IPS-18c (cell line): ENCODE measurements around the gene ZBTB49.

Experiments used
- H3K4me3 ChIP-seq: 2 replicates; pipeline ENCODE4 v1.7.0; 2013; ENCODE audit warnings: low read depth, mild to moderate bottlenecking, low read length, moderate library complexity; ENCODE audit not compliant: insufficient read depth
- H3K9me3 ChIP-seq: one replicate; pipeline ENCODE4 v1.6.1; 2013; ENCODE audit warnings: mild to moderate bottlenecking, low read length, moderate library complexity; ENCODE audit not compliant: control insufficient read depth, insufficient read depth

ZBTB49 gene

DNA sequence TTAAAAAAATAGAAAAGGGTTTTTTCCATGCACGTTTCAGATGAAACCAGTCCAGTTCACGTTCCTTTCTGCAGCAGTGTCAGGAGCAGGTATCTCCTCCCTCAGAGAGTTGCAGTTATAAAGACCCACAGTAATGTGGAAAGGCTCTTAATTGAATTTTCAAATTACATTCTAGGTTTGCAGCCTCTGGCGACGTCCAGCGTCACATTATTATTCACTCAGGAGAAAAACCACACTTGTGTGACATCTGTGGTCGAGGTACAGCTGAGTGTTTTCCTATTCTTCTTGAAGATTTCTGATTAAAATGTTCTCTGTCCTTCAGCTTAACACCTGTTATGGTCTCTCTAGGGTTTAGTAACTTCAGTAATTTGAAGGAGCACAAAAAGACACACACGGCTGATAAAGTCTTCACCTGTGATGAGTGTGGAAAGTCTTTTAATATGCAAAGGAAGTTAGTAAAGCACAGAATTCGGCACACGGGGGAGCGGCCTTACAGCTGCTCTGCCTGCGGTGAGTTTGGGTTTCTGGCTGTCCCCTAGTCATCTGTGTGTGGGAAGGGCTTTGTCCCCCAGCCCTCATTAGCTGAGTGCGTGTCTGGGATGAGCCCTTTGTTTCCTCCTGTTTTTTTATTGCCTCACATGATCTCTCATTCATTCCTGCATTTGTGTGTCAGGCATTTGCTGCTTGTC, 25.6 kb downstream of the ZBTB49 start:
- Histone ChIP-seq H3K4me3 (no peak overlapping the region), H3K9me3 (no peaks in the 10 kb centered on the region)

DNA sequence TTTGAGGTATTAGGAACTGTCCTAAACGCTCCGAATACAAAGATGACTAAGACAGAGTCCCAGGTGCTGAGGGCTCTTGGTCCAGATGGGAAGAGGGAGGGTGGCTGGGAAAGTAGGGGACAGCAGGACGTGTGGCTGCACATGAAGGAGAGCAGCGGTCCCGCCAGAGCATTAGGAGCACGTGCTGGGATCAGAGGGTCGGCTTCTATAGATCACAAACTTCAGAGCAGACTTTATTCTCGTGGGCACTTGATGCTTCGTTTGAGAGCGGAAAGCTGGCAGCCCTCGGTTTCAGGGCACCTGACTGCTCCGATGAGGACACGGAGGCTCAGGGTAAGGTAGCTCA, 26.1 kb downstream of the ZBTB49 start:
- Histone ChIP-seq H3K9me3 (no peaks in the 10 kb centered on the region), H3K4me3 (no peak overlapping the region)

DNA sequence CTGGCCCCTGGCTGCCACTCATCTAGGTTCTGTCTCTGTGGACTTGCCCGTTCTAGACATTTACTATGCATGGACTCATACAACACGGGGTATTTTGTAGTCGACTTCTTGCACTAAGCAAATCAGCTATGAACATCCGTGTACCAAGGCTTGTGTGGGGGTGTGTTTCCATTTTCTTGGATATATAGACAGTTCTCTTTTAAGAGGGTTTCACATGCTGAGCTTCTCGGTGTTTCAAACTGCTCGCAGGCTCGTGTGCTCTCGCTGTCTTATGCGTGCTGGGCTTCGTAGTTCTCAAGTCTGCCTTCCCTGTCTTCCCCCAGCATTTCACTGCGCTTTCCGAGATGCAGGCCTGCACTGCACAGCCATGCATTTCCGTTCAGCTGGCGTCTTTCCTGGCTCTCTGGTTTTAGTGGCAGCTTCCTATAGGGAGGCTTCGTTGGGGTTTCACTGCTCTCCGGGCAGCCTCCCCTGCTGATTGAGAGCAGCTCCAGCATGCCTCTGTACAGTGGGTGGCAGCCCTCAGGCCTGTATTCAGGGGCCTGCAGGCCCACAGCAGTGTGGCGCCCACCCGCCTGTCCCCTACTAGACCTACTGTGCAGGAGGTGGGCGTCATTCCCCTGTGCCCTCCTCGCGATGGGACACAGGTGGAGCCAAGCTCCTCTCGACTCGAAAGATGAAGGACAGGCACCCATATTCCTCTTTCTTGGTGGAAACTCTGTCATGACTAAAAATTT, 27.6 kb downstream of the ZBTB49 start:
- no peaks in the 10 kb centered on the region for H3K9me3 ChIP-seq
- no peak overlapping the region for H3K4me3 ChIP-seq

DNA sequence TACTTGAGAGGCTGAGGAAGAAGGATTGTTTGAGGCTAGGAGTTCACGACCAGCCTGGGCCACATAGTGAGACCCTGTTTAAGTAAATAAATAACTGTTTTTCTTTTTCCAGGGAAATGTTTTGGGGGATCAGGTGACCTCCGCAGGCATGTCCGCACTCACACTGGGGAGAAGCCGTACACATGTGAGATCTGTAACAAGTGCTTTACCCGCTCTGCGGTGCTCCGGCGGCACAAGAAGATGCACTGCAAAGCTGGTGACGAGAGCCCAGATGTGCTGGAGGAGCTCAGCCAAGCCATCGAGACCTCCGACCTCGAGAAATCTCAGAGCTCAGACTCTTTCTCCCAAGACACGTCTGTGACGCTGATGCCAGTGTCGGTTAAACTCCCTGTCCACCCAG, 30.5 kb downstream of the ZBTB49 start:
- H3K4me3 ChIP-seq = no peak overlapping the region
- H3K9me3 ChIP-seq = no peaks in the 10 kb centered on the region

DNA sequence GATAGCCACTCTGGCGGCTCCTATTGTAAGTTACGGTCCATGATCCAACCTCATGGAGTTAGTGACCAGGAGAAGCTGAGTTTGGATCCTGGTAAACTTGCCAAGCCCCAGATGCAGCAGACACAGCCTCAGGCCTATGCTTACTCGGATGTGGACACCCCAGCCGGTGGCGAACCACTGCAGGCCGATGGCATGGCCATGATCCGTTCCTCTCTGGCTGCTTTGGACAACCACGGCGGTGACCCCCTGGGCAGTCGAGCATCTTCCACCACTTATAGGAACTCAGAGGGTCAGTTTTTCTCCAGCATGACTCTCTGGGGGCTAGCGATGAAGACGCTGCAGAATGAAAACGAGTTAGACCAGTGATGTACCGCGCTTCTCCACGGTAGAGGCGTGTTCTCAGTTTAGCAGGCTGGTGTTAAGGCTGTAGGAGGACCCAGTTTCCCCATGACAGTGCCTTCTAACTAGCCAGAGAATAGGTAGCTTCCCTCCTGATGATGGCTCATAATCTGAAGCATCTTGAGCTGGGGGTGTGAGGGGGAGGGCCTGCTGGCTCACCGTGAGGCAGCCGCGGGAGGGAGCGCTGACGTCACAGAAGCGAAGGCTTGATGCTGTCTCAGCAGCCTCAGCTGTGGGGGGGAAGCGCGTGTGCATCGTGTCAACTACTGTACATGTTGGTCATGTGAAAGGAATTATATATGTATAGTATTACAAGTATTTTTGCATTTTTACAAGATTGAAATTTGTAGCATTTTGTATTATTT, 31.1 kb downstream of the ZBTB49 start:
- no peaks in the 10 kb centered on the region for H3K9me3 ChIP-seq
- no peak overlapping the region for H3K4me3 ChIP-seq

DNA sequence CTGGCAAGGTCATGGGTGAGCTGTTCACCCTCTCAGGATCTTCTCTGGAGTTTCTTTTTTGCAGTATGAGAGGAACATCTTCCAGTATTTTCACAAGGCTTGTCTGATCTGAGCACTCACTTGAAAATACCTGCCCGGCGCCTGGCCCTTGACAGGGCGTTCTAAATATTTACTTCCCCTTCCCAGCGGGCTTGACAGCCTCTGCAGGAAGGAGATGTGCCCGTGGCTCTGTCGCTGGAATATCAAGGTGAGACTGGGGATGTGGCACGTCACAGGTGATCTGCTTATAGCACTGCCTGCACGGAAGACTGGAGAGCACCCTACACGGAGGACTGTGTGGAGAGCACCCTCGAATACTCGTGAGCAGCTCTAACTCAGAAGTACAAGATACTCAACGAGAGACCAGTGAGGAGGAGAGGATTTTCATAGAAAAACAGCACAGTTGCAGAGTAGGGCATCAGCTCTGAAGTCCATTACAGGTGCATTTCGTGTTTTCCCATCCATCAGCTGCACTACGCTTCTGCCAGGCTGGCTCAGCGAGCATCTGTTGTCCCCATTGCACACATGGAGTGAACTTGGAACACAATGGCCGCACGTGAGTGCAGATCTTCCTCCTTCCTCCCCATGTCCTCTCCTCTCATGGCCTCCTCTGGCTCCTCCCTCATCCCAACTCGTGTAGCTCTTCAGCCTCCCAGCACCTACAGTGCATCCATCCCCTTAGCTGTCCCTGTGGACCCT, 32.1 kb downstream of the ZBTB49 start:
- Histone ChIP-seq H3K4me3 (no peak overlapping the region), H3K9me3 (no peaks in the 10 kb centered on the region)

DNA sequence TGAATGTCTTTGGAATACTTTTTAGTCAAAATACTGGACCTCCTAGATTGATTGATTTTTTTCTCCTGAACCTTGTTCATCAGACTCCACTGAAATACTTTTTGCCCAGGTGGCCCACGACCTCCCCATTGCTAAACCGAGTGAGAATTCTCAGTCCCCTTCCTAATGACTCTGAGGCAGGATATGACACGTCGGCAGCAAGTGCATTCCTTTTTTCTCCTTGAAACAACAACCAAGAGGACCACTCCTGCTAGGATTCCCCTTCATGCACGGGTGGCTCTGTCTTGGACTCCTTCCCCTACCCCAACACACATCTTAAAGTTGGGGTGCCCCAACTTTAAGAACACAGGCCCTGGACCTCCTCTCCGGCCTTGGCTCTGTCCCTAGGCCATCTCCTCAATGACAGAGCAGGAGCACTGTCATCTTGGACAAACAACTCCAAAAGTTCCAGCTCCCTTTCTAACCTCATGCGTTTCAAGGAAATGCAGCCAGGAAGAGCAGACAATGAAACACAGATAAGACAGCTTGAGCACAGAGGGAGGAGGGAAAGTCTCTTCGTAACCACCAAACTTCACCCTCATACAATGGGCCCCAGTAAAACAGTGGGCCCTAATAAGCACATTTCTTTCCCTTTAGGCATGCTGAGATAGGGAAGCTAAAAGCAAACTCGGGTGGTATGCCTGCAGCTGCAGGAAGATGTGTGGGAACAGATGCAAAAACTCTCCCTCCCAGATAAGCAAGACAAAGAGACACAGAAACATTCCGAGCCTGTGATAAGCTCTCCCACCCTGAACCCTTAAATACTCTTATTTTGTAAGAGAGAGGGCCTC, 33.9 kb downstream of the ZBTB49 start:
- Histone ChIP-seq H3K9me3 (no peaks in the 10 kb centered on the region), H3K4me3 (no peak overlapping the region)

DNA sequence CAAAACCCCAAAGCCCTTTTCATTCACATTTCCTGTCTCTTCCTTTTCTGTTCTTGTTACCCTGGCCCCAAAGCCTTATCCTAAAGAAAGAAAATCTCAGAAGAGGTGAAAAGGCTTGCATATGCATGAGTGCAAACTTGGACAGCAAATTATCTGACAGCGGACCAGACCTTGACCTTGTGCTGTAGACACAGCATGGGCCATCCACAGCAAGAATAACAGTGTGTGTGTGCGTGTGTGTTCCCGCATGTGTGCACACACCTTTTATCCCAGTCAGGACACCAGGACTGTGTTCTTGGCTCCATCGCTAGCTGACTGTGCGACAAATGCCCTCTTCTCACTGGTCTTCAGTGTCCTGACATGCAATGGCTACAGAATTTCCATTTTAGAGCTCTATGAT, 35.3 kb downstream of the ZBTB49 start:
- H3K9me3 ChIP-seq = no peaks in the 10 kb centered on the region

DNA sequence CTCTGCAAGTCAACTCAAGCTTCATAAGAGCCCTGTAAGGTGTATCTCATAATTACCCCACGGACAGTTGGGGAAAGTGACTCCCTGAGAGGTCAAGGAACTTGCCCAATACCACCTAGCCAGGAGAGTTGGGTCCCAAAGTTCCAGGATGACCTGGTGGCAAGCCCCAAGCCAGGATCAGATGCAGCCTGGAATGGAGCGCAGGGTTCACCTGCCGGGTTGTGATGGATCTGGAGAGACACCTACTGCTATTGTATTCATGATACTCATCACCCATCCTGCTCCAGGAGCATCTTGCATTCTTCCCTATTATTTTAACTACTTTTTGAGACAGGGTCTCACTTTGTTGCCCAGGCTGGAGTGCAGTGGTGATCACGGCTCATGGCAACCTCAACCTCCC, 36.1 kb downstream of the ZBTB49 start:
- no peaks in the 10 kb centered on the region for H3K9me3 ChIP-seq
- no peak overlapping the region for H3K4me3 ChIP-seq

More for the DNA sequence above, 35.3 kb downstream of the ZBTB49 start:
- H3K4me3 ChIP-seq = no peak overlapping the region

DNA sequence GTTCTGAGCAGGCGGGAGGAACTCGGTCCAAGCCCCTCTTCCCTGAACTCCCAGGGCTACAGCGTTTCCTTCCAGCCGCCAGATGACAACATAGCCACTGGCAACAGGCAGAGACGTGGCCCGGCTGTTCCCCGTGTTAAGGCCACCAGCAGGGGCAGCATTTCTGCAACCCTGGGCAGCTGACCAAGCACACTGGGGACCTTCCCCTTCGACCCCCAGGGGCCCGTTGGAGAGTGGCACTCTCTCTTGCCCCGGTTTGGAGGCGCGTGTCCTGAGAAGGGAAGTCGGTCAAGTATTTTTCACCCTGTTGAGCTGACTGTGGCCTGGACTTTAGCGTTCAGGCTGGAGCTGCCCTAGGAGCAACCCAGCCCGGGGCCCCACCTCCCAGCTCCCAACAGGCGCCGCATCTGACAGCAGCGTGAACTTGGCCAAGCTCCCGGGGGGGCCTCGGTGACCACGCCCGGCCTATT, 37.6 kb downstream of the ZBTB49 start:
- Histone ChIP-seq H3K9me3 (no peaks in the 10 kb centered on the region), H3K4me3 (no peak overlapping the region)

DNA sequence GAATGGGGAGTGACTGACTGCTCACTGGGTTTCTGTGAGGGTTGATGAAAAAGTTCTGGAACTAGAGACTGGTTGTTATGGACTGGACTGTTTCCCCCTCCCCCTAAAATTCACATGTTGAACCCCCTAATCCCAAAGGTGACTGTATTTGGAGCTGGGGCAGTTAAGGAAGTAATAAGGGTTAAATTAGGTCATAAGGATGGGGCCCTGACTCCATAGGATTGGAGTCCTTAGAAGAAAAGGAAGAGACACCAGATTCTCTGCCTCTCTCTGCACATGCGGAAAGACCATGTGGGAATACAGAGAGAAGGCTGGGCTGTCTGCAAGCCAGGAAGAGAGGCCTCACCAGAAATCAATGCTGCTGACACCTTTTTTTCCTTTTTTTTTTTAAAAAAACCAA, 38.2 kb downstream of the ZBTB49 start:
- H3K4me3 ChIP-seq = no peak overlapping the region
- no peaks in the 10 kb centered on the region for H3K9me3 ChIP-seq

DNA sequence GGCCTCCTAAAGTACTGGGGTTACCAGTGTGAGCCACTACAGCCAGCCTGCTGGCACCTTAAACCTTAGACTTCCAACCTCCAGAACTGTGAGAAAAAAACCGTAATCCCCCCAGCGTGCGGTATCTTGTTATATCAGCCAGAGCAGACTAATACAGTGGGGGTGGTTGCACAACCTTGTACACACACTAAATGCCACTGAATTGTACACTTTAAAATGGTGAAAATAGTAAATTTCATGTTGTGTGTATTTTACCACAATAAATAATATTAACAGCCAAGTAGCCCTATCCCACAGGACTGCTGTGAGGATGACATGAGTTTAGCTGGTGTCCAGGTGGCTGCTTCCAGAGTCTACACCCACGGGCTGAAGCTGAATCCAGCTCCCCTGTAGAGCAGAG, 38.8 kb downstream of the ZBTB49 start:
- H3K4me3 ChIP-seq = no peak overlapping the region
- H3K9me3 ChIP-seq = no peaks in the 10 kb centered on the region

DNA sequence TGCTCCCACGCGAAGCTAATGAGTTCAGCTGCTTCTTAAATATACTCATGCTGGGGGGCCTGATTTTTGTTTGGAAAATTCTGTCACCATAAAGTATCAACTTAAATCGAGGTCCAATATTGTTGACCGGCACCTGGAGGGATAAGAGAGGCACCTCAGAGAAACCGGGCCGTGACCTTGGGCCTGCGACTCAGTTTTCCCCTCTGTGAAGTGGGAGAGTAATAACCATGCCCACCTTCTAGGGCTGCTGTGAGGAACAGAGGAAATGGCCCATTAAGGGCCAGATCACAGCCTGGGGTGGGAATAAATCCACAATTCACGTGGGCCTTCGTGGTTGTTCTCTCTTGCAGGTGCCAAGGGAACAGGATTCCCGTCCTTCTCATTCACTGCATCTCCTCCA, 39.4 kb downstream of the ZBTB49 start:
- Histone ChIP-seq H3K4me3 (no peak overlapping the region), H3K9me3 (no peaks in the 10 kb centered on the region)

DNA sequence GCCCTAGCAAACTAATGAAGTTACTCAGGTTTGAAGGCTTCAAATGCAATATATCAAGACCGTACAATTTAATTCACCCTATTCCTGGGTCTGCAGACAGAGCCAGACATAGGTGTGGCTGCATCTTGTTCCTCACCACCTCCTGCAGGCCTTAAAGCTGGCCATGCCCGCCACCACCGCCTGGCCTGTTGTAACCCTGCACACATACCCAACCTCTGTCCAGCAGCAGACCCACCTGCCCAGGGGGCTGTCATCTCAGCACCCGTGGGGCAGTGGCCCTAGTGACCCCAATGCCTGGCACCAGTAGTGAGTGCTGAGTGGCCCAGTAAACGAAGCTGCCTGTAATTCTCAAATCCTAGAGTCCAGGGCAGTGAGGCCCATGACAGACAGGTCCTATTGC, 40.7 kb downstream of the ZBTB49 start:
- no peaks in the 10 kb centered on the region for H3K9me3 ChIP-seq

DNA sequence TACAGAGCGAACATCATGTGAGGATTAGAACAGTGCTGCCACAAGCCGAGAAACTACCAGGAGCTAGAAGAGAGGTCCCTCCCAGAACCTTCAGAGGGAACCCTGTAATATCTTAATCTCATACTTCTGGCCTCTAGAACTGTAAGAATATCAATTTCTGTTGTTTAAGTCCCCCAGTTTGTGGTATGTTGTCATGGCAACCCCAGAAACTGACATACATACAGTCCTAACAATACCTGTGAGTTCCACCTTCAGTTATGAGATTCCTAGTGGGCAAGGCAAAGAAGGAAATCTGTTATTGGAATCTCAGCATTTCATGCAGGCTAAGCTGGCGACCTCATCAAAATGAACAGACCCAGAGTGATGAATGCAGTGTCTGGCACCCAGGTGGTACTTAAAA, 42.5 kb downstream of the ZBTB49 start:
- Histone ChIP-seq H3K9me3 (no peaks in the 10 kb centered on the region), H3K4me3 (no peak overlapping the region)

More for the DNA sequence above, 40.7 kb downstream of the ZBTB49 start:
- H3K4me3 ChIP-seq = no peak overlapping the region

DNA sequence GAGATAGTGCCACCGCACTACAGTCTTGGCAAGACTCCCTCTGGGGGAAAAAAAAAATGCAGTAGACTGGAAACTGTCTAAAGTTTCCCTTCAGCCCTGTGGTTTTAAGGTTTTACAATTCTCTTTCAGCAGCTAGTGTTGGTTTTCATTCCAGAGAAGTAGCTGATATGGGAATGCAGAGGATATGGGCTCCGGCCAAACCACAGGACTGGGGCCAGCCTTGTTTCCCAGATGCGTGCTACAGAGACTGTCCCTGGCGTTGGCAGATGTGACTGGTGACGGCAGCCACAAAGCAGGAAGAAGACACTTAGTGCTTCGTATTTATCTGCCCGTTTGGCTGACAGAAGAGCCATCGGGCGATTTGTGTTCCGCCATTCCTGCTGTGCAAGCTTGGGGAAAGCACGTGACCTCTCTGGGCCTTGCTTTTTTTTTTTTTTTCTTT, 43.2 kb downstream of the ZBTB49 start:
- Histone ChIP-seq H3K9me3 (no peaks in the 10 kb centered on the region), H3K4me3 (no peak overlapping the region)
